Measurements from ENCODE around the gene ABCC8.

- TF ChIP-seq, protein P1, sequence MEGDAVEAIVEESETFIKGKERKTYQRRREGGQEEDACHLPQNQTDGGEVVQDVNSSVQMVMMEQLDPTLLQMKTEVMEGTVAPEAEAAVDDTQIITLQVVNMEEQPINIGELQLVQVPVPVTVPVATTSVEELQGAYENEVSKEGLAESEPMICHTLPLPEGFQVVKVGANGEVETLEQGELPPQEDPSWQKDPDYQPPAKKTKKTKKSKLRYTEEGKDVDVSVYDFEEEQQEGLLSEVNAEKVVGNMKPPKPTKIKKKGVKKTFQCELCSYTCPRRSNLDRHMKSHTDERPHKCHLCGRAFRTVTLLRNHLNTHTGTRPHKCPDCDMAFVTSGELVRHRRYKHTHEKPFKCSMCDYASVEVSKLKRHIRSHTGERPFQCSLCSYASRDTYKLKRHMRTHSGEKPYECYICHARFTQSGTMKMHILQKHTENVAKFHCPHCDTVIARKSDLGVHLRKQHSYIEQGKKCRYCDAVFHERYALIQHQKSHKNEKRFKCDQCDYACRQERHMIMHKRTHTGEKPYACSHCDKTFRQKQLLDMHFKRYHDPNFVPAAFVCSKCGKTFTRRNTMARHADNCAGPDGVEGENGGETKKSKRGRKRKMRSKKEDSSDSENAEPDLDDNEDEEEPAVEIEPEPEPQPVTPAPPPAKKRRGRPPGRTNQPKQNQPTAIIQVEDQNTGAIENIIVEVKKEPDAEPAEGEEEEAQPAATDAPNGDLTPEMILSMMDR (conservative IDR thresholded peaks at IDR 0.05), result no peak
- TF ChIP-seq EZH2 (IDR thresholded peaks at IDR 0.05; ENCODE audit: low read depth), result no peak
These were observed 46.0 kb upstream of the ABCC8 start for GRCh38 chr11:17522655-17523054.
